PC-3 (cell line): ENCODE results near the gene AEN.

Experiments used
- EZH2 ChIP-seq: fragments of 300-600 bp; sonication (generic); IDR thresholded peaks from one replicate; pipeline ENCODE4 v1.6.1; 2017; ENCODE audit warnings: antibody characterized with exemption, mild to moderate bottlenecking, low read length; ENCODE audit not compliant: unreplicated experiment
- EZH2phosphoT487 ChIP-seq: fragments of 300-600 bp; sonication (generic); IDR thresholded peaks from 2 replicates; pipeline ENCODE4 v1.6.1; 2018; ENCODE audit warnings: mild to moderate bottlenecking, antibody characterized with exemption, low read length, borderline replicate concordance
- TF ChIP-seq, protein P1 (sequence below): fragments of 300-600 bp; sonication (generic); conservative IDR thresholded peaks from 2 replicates; pipeline ENCODE4 v1.5.1; 2017; ENCODE audit warnings: antibody characterized with exemption, low read depth, mild to moderate bottlenecking, low read length

DNA sequence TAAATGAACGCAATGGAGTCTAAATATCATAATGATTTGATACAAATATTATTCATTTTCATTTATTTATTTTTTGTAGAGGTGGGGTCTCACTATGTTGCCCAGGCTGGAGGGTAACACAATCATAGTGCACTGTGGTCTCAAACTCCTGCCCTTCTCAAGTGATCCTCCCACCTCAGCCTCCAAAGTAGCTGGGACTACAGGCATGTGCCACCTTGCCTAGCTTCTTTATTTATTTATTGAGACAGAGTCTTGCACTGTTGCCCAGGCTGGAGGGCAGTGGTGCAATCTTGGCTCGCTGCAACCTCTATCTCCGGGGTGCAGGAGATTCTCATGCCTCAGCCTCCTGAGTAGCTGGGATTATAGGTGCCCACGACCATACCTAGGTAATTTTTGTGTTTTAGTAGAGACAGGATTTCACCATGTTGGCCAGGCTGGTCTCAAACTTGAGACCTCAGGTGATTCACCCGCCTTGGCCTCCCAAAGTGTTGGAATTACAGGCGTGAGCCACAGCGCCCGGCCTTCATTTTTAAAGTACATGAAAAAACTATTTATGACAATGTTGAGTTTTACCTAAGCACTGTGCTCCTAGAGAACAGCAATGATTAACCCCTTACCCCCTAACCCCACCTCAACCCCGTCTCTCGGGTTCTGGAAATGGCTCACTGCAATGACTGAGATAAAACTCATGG is 4.0 kb upstream of the AEN start:
- TF ChIP-seq, protein P1, sequence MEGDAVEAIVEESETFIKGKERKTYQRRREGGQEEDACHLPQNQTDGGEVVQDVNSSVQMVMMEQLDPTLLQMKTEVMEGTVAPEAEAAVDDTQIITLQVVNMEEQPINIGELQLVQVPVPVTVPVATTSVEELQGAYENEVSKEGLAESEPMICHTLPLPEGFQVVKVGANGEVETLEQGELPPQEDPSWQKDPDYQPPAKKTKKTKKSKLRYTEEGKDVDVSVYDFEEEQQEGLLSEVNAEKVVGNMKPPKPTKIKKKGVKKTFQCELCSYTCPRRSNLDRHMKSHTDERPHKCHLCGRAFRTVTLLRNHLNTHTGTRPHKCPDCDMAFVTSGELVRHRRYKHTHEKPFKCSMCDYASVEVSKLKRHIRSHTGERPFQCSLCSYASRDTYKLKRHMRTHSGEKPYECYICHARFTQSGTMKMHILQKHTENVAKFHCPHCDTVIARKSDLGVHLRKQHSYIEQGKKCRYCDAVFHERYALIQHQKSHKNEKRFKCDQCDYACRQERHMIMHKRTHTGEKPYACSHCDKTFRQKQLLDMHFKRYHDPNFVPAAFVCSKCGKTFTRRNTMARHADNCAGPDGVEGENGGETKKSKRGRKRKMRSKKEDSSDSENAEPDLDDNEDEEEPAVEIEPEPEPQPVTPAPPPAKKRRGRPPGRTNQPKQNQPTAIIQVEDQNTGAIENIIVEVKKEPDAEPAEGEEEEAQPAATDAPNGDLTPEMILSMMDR = no peak
- TF ChIP-seq EZH2 (no peak), EZH2phosphoT487 (no peak)
